Upper lobe of left lung (tissue), 4 donors: ENCODE measurements around the gene BTBD6.

Experiments
- EP300 ChIP-seq, 4 donors: sonication (generic); formaldehyde crosslinking; IDR thresholded peaks; one replicate each; pipeline ENCODE4 v1.5.1; 2017; ENCODE audit warnings: antibody characterized with exemption in 4 of 4, control low read depth in 2 of 4
- TF ChIP-seq, protein P1 (sequence below), 6 experiments: fragments of 450-650 bp in 4 of 6; fragments of 200-600 bp in 2 of 6; sonication (generic) in 2 of 6; IDR thresholded peaks; one replicate each; pipeline ENCODE4 v1.5.1; 2016 to 2019; ENCODE audit warnings: antibody characterized with exemption in 6 of 6

- TF ChIP-seq, protein P1, sequence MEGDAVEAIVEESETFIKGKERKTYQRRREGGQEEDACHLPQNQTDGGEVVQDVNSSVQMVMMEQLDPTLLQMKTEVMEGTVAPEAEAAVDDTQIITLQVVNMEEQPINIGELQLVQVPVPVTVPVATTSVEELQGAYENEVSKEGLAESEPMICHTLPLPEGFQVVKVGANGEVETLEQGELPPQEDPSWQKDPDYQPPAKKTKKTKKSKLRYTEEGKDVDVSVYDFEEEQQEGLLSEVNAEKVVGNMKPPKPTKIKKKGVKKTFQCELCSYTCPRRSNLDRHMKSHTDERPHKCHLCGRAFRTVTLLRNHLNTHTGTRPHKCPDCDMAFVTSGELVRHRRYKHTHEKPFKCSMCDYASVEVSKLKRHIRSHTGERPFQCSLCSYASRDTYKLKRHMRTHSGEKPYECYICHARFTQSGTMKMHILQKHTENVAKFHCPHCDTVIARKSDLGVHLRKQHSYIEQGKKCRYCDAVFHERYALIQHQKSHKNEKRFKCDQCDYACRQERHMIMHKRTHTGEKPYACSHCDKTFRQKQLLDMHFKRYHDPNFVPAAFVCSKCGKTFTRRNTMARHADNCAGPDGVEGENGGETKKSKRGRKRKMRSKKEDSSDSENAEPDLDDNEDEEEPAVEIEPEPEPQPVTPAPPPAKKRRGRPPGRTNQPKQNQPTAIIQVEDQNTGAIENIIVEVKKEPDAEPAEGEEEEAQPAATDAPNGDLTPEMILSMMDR (IDR thresholded peaks at IDR 0.05): no peak
- no peak for TF ChIP-seq EP300 (IDR thresholded peaks at IDR 0.05)
These were observed 8.1 kb downstream of the BTBD6 start for GRCh38 chr14:105256292-105256960.
